ENCODE measurements around the gene NOP9.

Gene NOP9

GRCh38 chr14:24310646-24311604 is 11.3 kb downstream of the NOP9 start, which contains the start of gene LTB4R:
Gene LTB4R (plus strand): TSS chr14:24311502. CDS start chr14:24315652, 4,150 bp downstream.
- DNase-seq: peak; percentile 95

DNA sequence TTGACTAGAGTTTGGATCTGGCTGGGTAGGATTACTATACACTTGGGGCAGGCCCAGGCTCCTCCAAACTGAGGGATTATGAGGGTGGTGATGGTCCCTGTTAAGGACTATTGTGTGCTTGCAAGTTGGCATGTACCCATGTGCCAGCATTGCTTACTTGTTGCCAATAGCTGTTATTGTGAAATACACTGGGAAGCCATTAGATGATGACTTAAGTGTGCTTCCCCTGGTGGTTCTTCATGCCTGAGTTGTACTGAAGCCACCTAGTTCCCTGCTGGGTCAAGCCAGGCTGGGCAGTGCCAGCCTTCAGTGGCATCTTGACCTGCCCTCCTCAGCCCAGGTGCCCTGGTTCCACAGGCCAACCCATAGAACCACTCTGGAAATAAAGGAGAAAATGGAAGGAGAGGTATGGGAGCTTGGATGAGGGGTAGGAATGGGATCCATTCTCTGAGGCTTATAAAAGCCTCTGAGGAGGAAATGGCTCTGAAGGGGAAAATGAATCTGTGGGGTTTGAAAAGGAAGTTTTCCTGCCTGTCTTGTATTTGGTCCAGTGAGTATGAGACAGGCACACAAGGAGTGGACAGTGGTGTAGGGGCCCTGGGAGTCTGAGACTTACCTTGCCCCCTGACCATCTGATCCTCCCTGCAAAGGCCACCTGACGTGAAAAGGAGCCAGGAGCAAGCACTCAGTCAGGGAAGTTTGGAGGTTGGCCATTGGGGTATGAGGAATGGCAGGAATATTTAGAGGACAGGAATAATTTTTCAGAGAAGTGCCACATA is 12.4 kb downstream of the NOP9 start:
- peak; percentile 34 for DNase-seq

GRCh38 chr14:24312736-24313507 is 13.3 kb downstream of the NOP9 start:
- DNase-seq: no peak

GRCh38 chr14:24313913-24314312 is 14.3 kb downstream of the NOP9 start:
- DNase-seq: no peak

- DNase-seq: no peak
These were observed 14.9 kb downstream of the NOP9 start for GRCh38 chr14:24314377-24315193.

DNA sequence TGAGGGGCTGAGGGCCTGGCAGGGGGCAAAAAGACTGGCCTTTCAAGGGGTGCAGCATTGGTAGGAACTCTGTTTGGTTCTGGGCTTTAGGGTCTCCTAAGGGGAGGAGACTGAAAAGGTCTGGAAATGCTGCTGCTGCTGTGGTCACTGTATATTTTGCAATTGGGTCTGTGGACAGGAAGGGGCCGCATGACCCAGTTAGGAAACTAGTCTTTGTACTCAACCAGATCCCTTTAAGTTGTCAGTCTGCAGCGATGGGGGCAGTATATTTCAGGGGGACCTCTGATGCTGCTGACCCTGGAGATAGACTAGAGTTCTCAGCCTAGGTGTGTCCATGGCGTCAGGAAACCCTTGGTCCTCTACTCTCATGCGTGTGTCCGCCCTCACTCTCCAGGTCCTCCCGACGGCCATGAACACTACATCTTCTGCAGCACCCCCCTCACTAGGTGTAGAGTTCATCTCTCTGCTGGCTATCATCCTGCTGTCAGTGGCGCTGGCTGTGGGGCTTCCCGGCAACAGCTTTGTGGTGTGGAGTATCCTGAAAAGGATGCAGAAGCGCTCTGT is 15.7 kb downstream of the NOP9 start:
- DNase-seq: no peak

DNA sequence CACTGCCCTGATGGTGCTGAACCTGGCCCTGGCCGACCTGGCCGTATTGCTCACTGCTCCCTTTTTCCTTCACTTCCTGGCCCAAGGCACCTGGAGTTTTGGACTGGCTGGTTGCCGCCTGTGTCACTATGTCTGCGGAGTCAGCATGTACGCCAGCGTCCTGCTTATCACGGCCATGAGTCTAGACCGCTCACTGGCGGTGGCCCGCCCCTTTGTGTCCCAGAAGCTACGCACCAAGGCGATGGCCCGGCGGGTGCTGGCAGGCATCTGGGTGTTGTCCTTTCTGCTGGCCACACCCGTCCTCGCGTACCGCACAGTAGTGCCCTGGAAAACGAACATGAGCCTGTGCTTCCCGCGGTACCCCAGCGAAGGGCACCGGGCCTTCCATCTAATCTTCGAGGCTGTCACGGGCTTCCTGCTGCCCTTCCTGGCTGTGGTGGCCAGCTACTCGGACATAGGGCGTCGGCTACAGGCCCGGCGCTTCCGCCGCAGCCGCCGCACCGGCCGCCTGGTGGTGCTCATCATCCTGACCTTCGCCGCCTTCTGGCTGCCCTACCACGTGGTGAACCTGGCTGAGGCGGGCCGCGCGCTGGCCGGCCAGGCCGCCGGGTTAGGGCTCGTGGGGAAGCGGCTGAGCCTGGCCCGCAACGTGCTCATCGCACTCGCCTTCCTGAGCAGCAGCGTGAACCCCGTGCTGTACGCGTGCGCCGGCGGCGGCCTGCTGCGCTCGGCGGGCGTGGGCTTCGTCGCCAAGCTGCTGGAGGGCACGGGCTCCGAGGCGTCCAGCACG is 16.4 kb downstream of the NOP9 start:
- DNase-seq: peak; percentile 49

- no peak for DNase-seq
These were observed 16.9 kb downstream of the NOP9 start for GRCh38 chr14:24316597-24316950.

GRCh38 chr14:24317141-24317928 is 17.7 kb downstream of the NOP9 start:
- no peak for DNase-seq

DNA sequence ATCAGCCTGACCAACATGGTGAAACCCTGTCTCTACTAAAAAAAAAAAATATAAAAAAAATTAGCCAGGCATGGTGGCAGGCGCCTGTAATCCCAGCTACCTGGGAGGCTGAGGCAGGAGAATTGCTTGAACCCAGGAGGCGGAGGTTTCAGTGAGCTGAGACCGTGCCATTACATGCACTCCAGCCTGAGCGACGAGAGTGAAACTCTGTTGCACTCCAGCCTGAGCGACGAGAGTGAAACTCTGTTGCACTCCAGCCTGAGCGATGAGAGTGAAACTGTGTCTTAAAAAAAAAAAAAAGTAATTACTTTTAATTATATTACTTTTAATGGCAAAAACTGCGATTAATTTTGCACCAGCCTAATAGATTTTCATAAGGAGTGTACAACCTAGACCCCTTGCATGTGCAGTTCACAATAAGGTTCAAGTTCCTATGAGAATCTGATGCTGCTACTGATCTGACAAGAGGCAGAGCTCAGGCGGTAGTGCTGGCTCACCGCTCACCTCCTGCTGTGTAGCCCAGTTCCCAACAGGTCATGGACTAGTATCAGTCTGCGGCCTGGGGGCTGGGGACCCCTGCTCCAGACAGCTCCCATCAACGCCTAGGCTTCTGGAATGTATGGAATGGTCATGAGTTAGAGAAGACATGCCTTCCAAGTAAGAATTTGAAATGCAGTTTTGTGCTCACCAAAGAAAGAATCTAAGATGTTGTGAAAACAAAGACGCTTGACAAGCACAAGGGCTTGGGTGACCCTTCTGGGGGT is 21.7 kb downstream of the NOP9 start:
- no peak for DNase-seq

DNA sequence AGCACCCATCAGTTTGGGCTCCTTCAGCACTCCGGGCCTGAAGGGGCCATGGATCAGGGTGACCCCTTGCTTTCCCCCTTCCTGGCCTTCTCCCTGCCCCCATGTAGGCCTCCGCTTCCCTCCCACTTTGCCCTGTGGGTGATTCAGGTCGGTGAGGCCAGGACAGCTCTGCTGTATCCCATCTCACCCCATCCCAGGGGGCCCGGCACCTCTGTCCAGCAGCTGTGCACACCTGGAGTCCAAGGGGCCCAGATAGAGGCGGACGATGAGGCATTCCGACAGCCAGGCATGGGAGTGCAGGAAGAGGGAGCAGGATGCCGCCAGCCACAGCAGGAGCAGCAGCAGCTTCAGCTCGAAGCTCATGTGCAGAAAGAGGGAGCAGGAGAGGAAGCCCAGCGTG is 23.0 kb downstream of the NOP9 start:
- no peak for DNase-seq

DNA sequence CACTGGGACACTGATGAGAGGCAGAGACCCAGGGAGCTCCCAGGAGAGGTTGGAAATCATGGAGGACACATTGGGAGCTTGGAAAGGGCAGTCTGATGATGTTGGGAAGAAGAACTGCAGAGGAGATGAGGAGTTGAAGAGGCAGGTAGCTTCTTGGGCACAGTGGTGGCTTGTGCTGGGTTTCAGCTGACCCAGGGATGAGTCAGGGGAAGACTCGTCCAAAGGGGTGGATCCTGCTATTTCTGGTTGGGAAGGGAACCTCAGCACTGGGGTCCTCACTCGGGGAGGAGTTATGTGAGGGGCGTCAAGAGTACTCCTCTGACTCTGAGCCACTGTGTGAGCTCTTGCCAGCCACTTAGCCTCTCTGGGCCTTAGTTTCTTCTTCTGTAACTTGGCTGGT is 23.7 kb downstream of the NOP9 start:
- DNase-seq: no peak

GRCh38 chr14:24324024-24324423 is 24.4 kb downstream of the NOP9 start:
- no peak for DNase-seq

DNA sequence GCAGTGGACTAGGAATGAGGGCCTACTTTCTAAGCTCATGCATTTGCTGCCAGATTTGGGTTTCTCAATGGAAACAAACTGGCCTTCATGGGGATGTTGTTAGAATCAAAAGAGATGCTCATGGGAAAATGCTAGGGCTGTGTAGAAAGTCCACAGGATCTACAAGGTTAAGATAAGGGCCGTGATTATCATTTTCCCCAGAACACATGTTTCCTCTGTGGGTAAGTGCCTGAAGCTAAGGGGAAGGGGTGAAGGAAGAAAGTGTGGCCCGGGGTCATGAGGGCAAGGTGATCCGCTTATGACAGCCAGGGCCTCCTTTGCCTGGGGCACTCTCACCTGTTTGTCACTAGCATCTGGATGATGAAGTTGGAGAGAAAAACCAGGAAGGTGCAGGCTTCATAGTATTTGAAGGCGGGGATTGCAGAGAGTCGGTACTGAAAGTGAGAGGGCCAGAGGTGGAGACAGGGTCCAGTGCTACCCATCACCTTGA is 25.4 kb downstream of the NOP9 start:
- no peak for DNase-seq

GRCh38 chr14:24325963-24326362 is 26.3 kb downstream of the NOP9 start:
- no peak for DNase-seq

DNA sequence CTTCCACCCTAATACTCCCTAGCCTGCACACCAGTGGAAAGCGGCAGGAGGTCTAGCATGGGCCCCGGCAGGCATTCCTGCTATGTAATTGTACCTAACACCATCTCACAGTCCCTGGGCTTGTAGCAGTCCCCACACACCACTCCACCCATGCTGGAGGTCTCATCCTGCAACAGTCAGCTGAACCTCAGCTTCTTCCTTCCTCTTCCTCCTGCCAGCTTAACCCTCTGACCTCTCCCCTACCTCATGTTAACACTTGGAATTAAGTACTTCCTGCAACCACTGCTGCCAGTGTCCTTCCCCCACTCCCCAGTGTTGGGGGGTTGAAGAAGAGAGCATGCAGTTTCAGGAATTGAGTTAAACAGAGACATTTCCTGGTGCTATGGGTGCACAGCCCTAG is 27.7 kb downstream of the NOP9 start:
- no peak for DNase-seq

- peak; percentile 42 for DNase-seq
These were observed 28.3 kb downstream of the NOP9 start for GRCh38 chr14:24327914-24328313.

- no peak for DNase-seq
These were observed 29.5 kb downstream of the NOP9 start for GRCh38 chr14:24329073-24329663.

- DNase-seq: no peak
These were observed 30.1 kb downstream of the NOP9 start for GRCh38 chr14:24329736-24330135.
